ENCODE measurements around the gene TRIM3.

The TRIM3 gene

GRCh38 chr11:6402561-6402981 lies 71.2 kb downstream of the TRIM3 start:
- no peak overlapping the region for H3K4me2 ChIP-seq (ENCODE audit: low read length)
- no peak for TF ChIP-seq CTCF (IDR thresholded peaks at IDR 0.05)
- no peak overlapping the region for H3K4me3 ChIP-seq (ENCODE audit: low read depth, low read length)
- no peaks in the 10 kb centered on the region for H3K27me3 ChIP-seq (ENCODE audit: control insufficient read depth, insufficient read depth, low read length)
- no peak overlapping the region for H3K27ac ChIP-seq
- H3K9ac ChIP-seq: no peak overlapping the region
- no peak overlapping the region for H2AFZ ChIP-seq
- no peaks in the 10 kb centered on the region for H3K9me3 ChIP-seq (ENCODE audit: control insufficient read depth, low read length)
- no peaks in the 10 kb centered on the region for H3K79me2 ChIP-seq
- H3K36me3 ChIP-seq (ENCODE audit: control insufficient read depth, insufficient read depth, low read length): no peaks in the 10 kb centered on the region
- H3K4me1 ChIP-seq: no peaks in the 10 kb centered on the region

- no peaks in the 10 kb centered on the region for H3K27me3 ChIP-seq (ENCODE audit: control insufficient read depth, insufficient read depth, low read length)
- no peak for TF ChIP-seq CTCF (IDR thresholded peaks at IDR 0.05)
- H3K36me3 ChIP-seq (ENCODE audit: control insufficient read depth, insufficient read depth, low read length): no peaks in the 10 kb centered on the region
- no peak overlapping the region for H3K4me2 ChIP-seq (ENCODE audit: low read length)
- H2AFZ ChIP-seq: no peak overlapping the region
- no peak overlapping the region for H3K4me3 ChIP-seq (ENCODE audit: low read depth, low read length)
- H3K9me3 ChIP-seq (ENCODE audit: control insufficient read depth, low read length): no peaks in the 10 kb centered on the region
- no peak overlapping the region for H3K27ac ChIP-seq
- H3K4me1 ChIP-seq: no peaks in the 10 kb centered on the region
- H3K9ac ChIP-seq: no peak overlapping the region
- H3K79me2 ChIP-seq: no peaks in the 10 kb centered on the region
These were observed 71.7 kb downstream of the TRIM3 start for GRCh38 chr11:6402061-6402470.

GRCh38 chr11:6401464-6401863 lies 72.3 kb downstream of the TRIM3 start:
- H3K4me2 ChIP-seq (ENCODE audit: low read length): no peak overlapping the region
- no peak overlapping the region for H3K9ac ChIP-seq
- no peaks in the 10 kb centered on the region for H3K9me3 ChIP-seq (ENCODE audit: control insufficient read depth, low read length)
- no peaks in the 10 kb centered on the region for H3K79me2 ChIP-seq
- no peak overlapping the region for H3K27ac ChIP-seq
- no peaks in the 10 kb centered on the region for H3K27me3 ChIP-seq (ENCODE audit: control insufficient read depth, insufficient read depth, low read length)
- H3K4me3 ChIP-seq (ENCODE audit: low read depth, low read length): no peak overlapping the region
- no peak for TF ChIP-seq CTCF (IDR thresholded peaks at IDR 0.05)
- H3K36me3 ChIP-seq (ENCODE audit: control insufficient read depth, insufficient read depth, low read length): no peaks in the 10 kb centered on the region
- H3K4me1 ChIP-seq: no peaks in the 10 kb centered on the region
- H2AFZ ChIP-seq: no peak overlapping the region

- H3K36me3 ChIP-seq (ENCODE audit: control insufficient read depth, insufficient read depth, low read length): no peaks in the 10 kb centered on the region
- no peaks in the 10 kb centered on the region for H3K9me3 ChIP-seq (ENCODE audit: control insufficient read depth, low read length)
- H3K79me2 ChIP-seq: no peaks in the 10 kb centered on the region
- no peak for TF ChIP-seq CTCF (IDR thresholded peaks at IDR 0.05)
- H3K4me2 ChIP-seq (ENCODE audit: low read length): no peak overlapping the region
- no peak overlapping the region for H3K4me3 ChIP-seq (ENCODE audit: low read depth, low read length)
- H3K27me3 ChIP-seq (ENCODE audit: control insufficient read depth, insufficient read depth, low read length): no peaks in the 10 kb centered on the region
- H3K4me1 ChIP-seq: no peaks in the 10 kb centered on the region
- no peak overlapping the region for H2AFZ ChIP-seq
- no peak overlapping the region for H3K9ac ChIP-seq
- no peak overlapping the region for H3K27ac ChIP-seq
These were observed 73.1 kb downstream of the TRIM3 start for GRCh38 chr11:6400431-6401345.
